GM15510 (cell line): ENCODE results near the gene KRTAP4-9.
"Not testable (repeated sequence)": the region's sequence is repeated elsewhere in the genome, so short reads cannot be mapped to it uniquely, and the experiment has no call there.

ENCODE experiments used
- POLR2A ChIP-seq: IDR thresholded peaks from 3 replicates; pipeline ENCODE4 v1.6.1; 2011; ENCODE audit warnings: borderline replicate concordance; ENCODE audit not compliant: insufficient read length; ENCODE audit errors: extremely low read depth

The KRTAP4-9 gene

DNA sequence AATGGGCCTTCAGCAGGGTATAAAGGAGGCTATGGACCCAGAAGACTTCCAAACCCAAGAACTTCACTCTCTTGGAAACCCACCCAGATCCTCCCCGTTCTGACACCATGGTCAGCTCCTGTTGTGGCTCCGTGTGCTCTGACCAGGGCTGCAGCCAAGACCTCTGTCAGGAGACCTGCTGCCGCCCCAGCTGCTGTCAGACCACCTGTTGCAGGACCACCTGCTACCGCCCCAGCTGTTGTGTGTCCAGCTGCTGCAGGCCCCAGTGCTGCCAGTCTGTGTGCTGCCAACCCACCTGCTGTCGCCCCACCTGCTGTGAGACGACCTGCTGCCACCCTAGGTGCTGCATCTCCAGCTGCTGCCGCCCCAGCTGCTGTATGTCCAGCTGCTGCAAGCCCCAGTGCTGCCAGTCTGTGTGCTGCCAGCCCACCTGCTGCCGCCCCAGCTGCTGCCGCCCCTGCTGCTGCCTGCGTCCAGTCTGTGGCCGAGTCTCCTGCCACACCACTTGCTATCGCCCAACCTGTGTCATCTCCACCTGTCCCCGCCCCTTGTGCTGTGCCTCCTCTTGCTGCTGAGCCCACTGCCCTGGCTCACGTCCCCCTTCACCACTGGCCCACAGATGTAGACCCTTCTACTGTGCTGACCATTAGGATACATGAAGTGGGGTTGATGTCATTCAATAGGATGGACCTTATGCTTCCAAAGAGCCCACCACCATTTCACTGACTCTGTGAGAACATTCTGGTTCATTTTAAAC is 20.9 kb upstream of the KRTAP4-9 start, which contains the start of gene KRTAP4-7:
Gene KRTAP4-7 (plus strand): TSS at position 51 of the 757 bp plus-strand sequence. CDS start 57 bp downstream, at position 108.
- not testable (repeated sequence) for TF ChIP-seq POLR2A

DNA sequence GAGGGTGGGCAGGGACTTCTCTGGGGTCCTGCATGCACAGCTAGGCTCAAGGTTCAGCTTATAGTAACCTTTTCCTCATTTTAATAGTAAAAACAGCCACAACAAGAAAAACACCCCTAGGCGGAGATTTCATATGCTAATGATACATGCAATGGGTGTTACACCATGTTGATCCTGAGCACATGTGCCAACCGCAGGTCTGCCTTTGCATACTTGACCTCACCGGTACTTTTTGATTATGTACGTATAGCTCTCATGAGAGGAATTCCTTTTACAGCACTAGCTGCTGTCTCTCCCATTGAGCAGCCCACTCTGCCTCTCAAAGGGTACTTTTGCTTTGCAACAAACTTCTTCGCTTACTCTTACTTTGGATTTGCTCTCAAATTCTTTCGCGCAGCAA is 9.1 kb upstream of the KRTAP4-9 start:
- no peak for TF ChIP-seq POLR2A

DNA sequence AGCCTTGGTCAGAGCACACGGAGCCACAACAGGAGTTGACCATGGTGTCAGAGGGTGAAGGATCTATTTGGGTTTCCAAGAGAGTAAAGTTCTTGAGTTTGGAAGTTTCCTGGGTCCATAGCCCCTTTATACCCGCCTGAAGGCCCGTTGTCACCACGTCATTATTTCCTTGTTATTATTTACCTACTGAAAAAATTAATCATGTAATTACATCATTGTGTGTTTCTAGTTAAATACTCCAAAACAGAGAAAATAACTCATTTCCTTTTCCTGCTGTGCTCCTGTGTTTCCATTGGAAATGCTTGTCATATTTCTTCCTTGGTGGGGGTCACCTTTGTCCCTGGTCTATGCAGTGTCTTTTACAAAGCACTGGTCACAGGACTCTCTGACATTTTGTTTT is 7.1 kb upstream of the KRTAP4-9 start, which contains the start of gene KRTAP4-8:
Gene KRTAP4-8 (minus strand): TSS at position 101 of the 400 bp plus-strand sequence. CDS start 58 bp downstream, at position 43.
- TF ChIP-seq POLR2A, result no peak

DNA sequence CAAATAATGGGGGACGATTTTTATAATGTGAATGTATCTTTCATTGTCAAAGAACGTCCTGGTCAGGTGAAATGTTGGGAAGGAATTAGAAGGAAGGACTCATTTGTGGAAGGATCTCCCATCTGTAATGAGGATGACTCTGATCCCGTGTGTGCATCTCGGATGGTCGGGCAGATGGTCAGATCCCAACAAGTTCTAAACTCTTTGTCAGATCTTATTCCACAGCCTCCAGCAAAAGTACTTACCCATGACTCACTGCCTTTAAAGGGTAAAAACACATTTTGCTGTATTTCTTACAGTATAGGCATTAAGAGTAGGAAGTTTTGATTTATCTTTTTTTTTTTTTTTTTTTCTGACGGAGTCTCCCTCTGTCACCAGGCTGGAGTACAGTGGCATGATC is 6.7 kb upstream of the KRTAP4-9 start:
- no peak for TF ChIP-seq POLR2A

DNA sequence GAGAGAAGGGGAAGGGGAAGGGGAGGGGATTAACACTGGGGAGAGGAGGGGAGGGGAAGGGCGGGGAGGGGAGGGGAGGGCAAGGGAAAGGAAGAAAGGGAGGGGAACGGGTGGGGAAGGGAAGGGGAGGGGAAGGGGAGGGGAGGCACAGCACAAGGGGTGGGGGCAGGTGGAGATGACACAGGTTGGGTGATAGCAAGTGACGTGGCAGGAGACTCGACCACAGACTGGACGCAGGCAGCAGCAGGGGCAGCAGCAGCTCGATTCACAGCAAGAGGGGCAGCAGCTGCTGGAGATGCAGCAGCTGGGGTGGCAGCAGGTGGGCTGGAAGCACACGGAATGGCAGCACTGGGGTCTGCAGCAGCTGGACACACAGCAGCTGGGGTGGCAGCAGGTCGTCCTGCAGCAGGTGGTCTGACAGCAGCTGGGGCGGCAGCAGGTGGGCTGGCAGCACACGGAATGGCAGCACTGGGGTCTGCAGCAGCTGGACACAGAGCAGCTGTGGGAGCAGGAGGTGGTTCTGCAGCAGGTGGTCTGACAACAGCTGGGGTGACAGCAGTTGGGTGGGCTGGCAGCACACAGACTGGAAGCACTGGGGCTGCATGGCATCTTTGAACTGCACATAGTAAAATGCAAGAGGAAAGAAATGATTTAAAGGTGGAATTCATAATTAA is 3.5 kb upstream of the KRTAP4-9 start, which contains the start of gene KRTAP4-16:
Gene KRTAP4-16 (minus strand): TSS at position 624 of the 674 bp plus-strand sequence. CDS start 0 bp downstream, at position 624.
- no peak for TF ChIP-seq POLR2A

DNA sequence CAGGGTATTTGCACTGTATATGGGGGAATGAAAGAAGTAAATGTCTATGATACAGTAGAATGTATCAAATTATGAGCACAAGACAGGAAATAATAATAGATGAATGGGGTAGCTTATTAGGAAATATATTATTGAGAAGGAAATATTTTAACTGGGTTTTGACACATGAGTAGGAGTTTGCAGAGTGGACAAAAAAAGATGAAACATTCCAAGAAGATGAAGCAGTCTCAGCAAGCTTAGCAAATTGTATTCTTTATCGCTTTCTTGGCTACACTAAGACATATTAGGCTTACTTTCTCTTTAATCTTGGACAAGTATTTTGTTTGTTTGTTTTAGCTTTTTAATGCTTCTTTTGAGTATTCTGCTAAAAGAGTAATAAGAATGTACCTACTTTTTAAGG is 1.3 kb upstream of the KRTAP4-9 start:
- no peak for TF ChIP-seq POLR2A

DNA sequence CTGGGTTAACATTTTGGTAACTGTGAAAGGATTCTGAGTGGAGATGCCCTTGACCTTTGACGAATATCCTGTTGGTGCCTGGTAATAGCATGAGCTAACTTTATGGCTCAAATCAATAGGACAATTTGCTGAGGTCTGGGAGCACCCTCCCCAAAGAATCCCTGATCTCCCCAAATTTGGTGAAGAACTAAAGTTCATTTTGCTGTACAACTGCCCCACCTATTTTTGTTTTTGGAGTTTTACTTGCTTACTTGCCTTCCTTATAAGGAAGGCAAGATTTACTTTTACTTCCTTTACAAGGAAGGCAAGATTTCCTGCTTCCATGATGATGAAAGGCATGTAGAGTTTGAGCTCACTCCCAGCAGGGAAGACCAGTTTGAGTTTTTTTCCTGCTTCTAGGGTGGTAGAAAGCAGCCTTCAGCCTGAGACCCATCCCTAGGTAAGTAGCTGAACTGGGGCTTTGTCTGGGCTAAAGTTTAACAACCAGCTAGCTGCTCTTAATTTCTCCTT is 2.8 kb downstream of the KRTAP4-9 start:
- TF ChIP-seq POLR2A, result no peak

DNA sequence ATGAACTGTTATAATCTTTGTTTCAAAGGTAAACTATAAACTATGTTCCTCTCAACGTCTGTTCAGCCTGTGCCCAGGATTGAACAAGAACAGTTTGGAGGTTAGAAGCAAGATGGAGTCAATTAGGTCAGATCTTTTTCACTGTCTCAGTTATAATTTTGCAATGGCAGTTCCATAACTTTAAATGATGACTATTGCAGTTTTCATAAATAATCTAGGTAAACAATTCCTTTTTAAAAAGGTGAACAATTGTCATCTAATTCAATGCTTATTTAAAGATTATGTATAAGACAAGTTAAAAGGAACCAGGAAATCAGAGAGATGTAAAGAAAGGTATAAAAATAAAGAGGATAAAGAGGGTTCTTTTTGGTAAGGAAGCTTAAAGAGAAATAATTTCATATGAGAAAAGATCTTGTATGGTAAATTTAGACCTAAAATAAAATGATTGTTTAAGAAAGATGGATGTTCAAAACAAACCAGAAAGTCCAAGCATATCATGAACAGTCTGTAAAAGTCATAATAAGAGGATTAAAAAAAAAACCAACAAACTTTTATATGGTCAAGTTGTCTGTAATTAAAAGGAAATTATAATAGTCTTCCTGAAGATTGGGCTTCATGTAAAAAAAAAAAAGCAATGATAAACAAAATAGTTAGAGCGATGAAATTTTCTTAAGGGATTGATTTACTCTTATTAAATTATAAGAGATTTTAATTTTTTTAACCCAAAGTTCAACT is 6.1 kb downstream of the KRTAP4-9 start:
- no peak for TF ChIP-seq POLR2A

DNA sequence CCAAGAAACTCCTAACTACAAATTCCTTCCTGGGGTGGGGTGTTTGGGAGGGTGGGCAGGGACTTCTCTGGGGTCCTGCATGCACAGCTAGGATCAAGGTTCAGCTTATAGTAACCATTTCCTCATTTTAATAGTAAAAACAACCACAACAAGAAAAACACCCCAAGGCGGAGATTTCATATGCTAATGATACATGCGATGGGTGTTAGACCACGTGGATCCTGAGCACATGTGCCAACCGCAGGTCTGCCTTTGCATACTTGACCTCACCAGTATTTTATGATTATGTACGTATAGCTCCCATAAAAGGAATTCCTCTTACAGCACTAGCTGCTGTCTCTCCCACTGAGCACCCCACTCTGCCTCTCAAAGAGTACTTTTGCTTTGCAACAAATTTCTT is 11.1 kb downstream of the KRTAP4-9 start:
- no peak for TF ChIP-seq POLR2A

DNA sequence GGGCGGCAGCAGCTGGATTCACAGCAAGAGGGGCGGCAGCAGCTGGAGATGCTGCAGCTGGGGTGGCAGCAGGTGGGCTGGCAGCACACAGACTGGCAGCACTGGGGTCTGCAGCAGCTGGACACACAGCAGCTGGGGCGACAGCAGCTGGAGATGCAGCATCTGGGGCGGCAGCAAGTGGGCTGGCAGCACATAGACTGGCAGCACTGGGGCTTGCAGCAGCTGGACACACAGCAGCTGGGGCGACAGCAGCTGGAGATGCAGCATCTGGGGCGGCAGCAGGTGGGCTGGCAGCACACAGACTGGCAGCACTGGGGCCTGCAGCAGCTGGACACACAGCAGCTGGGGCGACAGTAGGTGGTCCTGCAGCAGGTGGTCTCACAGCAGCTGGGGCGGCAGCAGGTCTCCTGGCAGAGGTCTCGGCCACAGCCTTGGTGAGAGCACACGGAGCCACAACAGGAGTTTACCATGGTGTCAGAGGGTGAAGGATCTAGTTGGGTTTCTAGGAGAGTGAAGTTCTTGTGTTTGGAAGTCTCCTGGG is 12.7 kb downstream of the KRTAP4-9 start, which contains the start of gene KRTAP4-11:
Gene KRTAP4-11 (minus strand): TSS at position 528 of the 541 bp plus-strand sequence. CDS start 58 bp downstream, at position 470.
- not testable (repeated sequence) for TF ChIP-seq POLR2A

DNA sequence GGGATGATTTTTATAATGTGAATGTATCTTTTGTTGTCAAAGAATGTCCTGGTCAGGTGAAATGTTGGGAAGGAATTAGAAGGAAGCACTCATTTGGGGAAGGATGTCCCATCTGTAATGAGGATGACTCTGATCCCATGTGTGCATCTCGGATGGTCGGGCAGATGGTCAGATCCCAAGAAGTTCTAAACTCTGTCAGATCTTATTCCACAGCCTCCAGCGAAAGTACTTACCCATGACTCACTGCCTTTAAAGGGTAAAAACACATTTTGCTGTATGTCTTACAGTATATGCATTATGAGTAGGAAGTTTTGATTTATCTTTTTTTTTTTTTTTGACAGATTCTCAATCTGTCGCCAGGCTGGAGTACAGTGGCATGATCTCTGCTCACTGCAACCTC is 13.5 kb downstream of the KRTAP4-9 start:
- no peak for TF ChIP-seq POLR2A

DNA sequence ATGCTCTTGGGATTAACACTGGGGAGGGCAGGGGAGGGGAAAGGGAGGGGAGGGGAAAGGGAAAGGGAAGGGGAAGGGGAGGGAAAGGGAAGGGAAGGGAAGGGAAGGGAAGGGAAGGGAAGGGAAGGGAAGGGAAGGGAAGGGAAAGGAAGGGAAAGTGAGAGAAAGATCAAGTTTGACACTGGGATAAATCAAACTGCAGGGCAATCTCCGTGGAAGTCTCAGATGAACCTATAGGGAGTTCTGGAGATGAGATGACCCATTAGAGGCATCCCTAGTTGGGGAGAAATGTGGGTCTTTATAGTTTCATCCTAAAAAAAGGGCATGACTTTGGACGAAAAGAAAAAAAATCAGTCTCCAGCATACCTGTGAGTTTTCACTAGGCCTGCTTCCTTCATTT is 16.6 kb downstream of the KRTAP4-9 start:
- no peak for TF ChIP-seq POLR2A

DNA sequence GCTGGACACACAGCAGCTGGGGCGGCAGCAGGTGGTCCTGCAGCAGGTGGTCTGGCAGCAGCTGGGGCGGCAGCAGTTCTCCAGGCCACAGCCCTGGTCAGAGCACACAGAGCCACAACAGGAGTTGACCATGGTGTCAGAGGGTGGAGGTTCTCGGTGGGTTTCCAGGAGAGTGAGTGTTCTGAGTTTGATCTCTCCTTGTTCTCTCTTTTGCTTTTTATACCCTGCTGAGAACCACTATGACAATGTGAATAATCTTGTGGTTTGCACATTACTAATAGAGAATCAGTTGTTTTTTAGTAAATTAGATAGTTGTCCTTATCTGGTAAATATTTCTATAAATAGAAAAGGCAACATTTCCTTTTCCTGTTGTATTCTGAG is 18.8 kb downstream of the KRTAP4-9 start, which contains the start of gene KRTAP4-12:
Gene KRTAP4-12 (minus strand): TSS at position 192 of the 381 bp plus-strand sequence. CDS start 60 bp downstream, at position 132.
- TF ChIP-seq POLR2A, result not testable (repeated sequence)

DNA sequence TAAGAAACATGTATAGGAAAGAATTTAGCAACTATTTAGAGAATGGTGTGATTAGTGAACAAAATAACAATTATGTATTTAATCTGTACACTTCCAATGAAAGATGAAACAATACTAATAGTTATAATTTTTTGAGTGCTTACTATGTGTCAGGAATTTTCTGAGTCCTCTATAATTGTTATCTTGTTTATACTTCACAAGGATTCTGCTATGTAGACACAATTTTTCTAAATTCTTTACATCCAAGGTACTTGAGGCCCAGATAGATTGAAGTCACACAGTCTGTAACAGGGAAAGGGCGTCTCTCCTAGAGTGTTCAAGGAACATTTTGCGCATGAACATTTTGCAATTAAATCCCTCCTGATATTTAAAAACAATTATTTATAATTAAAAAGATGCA is 19.9 kb downstream of the KRTAP4-9 start:
- TF ChIP-seq POLR2A, result no peak
